Hepatocyte (in vitro differentiated cells): Measurements from ENCODE around the gene DTNA. TPM values are rescaled to one million over a fixed set of nuclear protein-coding genes. Genes with fewer than 3 reads are reported as not detected.
"Not testable (repeated sequence)": the region's sequence is repeated elsewhere in the genome, so short reads cannot be mapped to it uniquely, and the experiment has no call there.

Experiments used
- DNase-seq: peaks from one replicate; pipeline ENCODE4 v3.0.0-alpha.2; 2016; ENCODE audit warnings: low spot score
- H2AFZ ChIP-seq: fragments of 200-600 bp; sonication (generic); 2 replicates; pipeline ENCODE4 v1.6.0; 2016; ENCODE audit warnings: antibody characterized with exemption, mild to moderate bottlenecking
- H3K27ac ChIP-seq: fragments of 200-600 bp; sonication (generic); 2 replicates; pipeline ENCODE4 v1.5.1; 2016; ENCODE audit warnings: mild to moderate bottlenecking
- H3K27me3 ChIP-seq: fragments of 200-600 bp; sonication (generic); 2 replicates; pipeline ENCODE4 v1.6.1; 2016
- H3K36me3 ChIP-seq: fragments of 200-600 bp; sonication (generic); replicated peaks from 2 replicates; pipeline ENCODE4 v1.5.1; 2016; ENCODE audit warnings: low read depth; ENCODE audit not compliant: insufficient read depth
- H3K4me1 ChIP-seq: fragments of 200-600 bp; sonication (generic); 2 replicates; pipeline ENCODE4 v1.5.1; 2016; ENCODE audit warnings: mild to moderate bottlenecking, moderate library complexity; ENCODE audit not compliant: insufficient read depth
- H3K4me2 ChIP-seq: fragments of 200-600 bp; sonication (generic); 2 replicates; pipeline ENCODE4 v1.6.0; 2016
- H3K4me3 ChIP-seq: fragments of 200-600 bp; sonication (generic); 2 replicates; pipeline ENCODE4 v1.5.1; 2016; ENCODE audit warnings: mild to moderate bottlenecking
- H3K79me2 ChIP-seq: fragments of 200-600 bp; sonication (generic); 2 replicates; pipeline ENCODE4 v1.6.0; 2017; ENCODE audit warnings: mild to moderate bottlenecking
- H3K9me2 ChIP-seq: fragments of 200-600 bp; sonication (generic); replicated peaks from 2 replicates; pipeline ENCODE4 v1.6.0; 2017; ENCODE audit warnings: mild to moderate bottlenecking; ENCODE audit not compliant: insufficient read depth
- H3K9me3 ChIP-seq: fragments of 200-600 bp; sonication (generic); 2 replicates; pipeline ENCODE4 v1.5.1; 2016; ENCODE audit warnings: low read depth, mild to moderate bottlenecking
- H4K20me1 ChIP-seq: fragments of 200-600 bp; sonication (generic); 2 replicates; pipeline ENCODE4 v1.6.0; 2016; ENCODE audit warnings: mild to moderate bottlenecking; ENCODE audit not compliant: insufficient read depth, poor library complexity, severe bottlenecking
- EZH2 ChIP-seq: fragments of 200-600 bp; sonication (generic); IDR thresholded peaks from 2 replicates; pipeline ENCODE4 v1.6.1; 2016; ENCODE audit warnings: antibody characterized with exemption, mild to moderate bottlenecking, borderline replicate concordance
- EZH2phosphoT487 ChIP-seq: fragments of 200-600 bp; sonication (generic); IDR thresholded peaks from one replicate; pipeline ENCODE4 v1.6.1; 2018; ENCODE audit warnings: antibody characterized with exemption, mild to moderate bottlenecking, low read depth, moderate library complexity; ENCODE audit not compliant: unreplicated experiment, severe bottlenecking
- WGBS: methylation state at CpG from one replicate; pipeline ENCODE4 v1.1.6; 2016; ENCODE audit warnings: low lambda C conversion rate; ENCODE audit errors: missing lambda C conversion rate; 5-methylcytosine and 5-hydroxymethylcytosine counted together
- polyA plus RNA-seq: library from polyadenylated mRNA; unstranded; fragments of >200 nt; fragmentation: Nextera tagmentation; extraction: Ambion mirVana; gene quantifications from 2 replicates; pipeline ENCODE4 v1.2.1, GENCODE V29; 2016
- total RNA-seq: library from RNA; depleted of rRNA; stranded (reverse); fragments of >200 nt; gene quantifications from 2 replicates; pipeline ENCODE4 v1.2.3, GENCODE V29; 2014
- TF ChIP-seq, protein P1 (sequence below): fragments of 200-600 bp; sonication (generic); IDR thresholded peaks from 2 replicates; pipeline ENCODE4 v1.5.1; 2016; ENCODE audit warnings: antibody characterized with exemption, mild to moderate bottlenecking; ENCODE audit not compliant: poor library complexity

DTNA gene
- total and polyA plus RNA-seq, 2 experiments from 2014 or later: 18.3 to 34.0 TPM

DNA sequence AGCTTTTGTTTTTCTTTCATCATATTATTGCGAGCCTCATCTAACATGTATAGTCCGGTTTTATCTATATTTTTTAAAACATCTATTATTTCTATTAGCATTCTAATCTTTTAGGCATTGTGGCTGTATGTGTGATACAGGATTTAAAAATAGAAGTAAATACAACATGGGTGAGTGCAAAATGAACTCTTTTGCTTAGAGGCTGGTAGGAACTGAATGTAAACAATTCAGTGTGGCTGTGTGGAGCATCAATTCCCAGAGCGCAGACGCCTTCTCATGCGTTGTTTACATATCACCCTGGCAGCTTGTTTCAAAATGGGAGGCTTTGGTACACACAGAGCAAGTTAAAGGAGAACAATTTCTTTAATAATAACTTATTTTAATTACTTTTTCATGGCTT is 836 bp downstream of the DTNA start:
- Histone ChIP-seq H3K4me1 (peaks cover 9% of the 10 kb centered on the region), H3K36me3 (no peaks in the 10 kb centered on the region), H3K9me3 (no peaks in the 10 kb centered on the region), H3K27me3 (no peaks in the 10 kb centered on the region), H3K9me2 (no peaks in the 10 kb centered on the region), H3K4me3 (no peak overlapping the region), H2AFZ (peak overlapping the region; percentile 1), H3K4me2 (peak overlapping the region; percentile 66), H4K20me1 (no peaks in the 10 kb centered on the region), H3K79me2 (peaks cover 5% of the 10 kb centered on the region), H3K27ac (peak overlapping the region; percentile 72)
- 24% methylated on average over 5 of the region's 5 CpGs for whole genome bisulfite sequencing
- peak; percentile 47 for DNase-seq
- TF ChIP-seq EZH2 (no peak), EZH2phosphoT487 (no peak)
- TF ChIP-seq, protein P1, sequence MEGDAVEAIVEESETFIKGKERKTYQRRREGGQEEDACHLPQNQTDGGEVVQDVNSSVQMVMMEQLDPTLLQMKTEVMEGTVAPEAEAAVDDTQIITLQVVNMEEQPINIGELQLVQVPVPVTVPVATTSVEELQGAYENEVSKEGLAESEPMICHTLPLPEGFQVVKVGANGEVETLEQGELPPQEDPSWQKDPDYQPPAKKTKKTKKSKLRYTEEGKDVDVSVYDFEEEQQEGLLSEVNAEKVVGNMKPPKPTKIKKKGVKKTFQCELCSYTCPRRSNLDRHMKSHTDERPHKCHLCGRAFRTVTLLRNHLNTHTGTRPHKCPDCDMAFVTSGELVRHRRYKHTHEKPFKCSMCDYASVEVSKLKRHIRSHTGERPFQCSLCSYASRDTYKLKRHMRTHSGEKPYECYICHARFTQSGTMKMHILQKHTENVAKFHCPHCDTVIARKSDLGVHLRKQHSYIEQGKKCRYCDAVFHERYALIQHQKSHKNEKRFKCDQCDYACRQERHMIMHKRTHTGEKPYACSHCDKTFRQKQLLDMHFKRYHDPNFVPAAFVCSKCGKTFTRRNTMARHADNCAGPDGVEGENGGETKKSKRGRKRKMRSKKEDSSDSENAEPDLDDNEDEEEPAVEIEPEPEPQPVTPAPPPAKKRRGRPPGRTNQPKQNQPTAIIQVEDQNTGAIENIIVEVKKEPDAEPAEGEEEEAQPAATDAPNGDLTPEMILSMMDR: no peak

DNA sequence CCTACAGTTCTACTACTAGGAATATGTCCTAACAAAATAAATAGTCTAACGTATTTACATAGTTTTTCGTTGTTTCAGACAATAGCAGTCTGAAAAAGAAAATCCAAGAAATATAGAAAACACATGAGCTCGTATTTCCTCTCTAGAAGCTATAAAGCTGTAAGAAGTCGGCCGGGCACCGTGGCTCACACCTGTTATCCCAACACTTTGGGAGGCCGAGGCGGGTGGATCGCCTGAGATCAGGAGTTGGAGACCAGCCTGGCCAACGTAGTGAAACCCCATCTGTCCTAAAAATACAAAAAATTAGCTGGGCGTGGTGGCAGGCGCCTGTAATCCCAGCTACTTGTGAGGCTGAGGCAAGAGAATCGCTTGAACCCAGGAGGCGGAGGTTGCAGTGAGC is 6.0 kb downstream of the DTNA start:
- not testable (repeated sequence) for H3K9me2 ChIP-seq, H4K20me1 ChIP-seq, H3K4me1 ChIP-seq, H3K9me3 ChIP-seq, H3K27ac ChIP-seq, H3K79me2 ChIP-seq, DNase-seq, H3K4me3 ChIP-seq, H3K27me3 ChIP-seq, H3K36me3 ChIP-seq, H2AFZ ChIP-seq, H3K4me2 ChIP-seq
- WGBS: 95% methylated on average over 14 of the region's 14 CpGs

DNA sequence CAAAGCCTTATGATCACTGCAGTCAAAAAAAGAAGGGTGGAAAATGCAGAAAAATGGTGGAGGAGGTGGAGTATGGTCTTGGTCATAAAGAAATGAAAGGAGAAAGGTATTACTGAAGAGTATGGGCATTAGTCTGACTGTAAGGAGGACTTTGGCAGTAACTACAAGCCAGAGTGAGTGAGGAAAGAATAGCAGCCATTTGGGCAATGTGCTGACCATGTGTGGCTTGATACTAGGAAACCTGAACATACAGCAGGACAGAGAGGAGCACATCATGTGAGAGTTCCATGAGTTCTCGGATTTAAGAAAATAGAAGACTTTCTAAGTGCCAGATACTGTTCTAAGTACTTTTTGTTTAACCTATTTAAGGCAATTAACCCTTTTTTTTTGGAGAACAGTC is 8.5 kb downstream of the DTNA start:
- H2AFZ ChIP-seq: no peak overlapping the region

DNA sequence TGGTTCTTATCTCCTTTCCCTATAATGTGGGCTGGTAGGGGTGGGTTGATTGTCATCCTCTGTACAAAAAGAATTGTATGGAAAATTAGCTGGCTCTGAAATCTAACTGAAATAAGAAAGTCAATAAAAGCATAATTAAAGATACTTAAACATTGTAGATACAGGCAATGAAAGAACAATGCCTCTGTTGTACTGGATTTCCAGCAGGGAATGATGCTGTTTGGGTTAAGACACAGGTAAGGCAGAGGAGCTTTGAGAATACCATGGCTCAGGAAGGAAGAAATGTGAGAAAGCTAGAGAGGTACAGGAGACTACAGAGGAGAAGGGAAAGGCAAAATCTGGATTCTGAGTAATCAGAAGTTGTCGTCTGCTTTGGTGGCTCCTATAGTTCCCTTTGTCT is 10.1 kb downstream of the DTNA start:
- Histone ChIP-seq H3K4me3 (no peak overlapping the region), H3K36me3 (no peaks in the 10 kb centered on the region), H2AFZ (no peak overlapping the region), H3K9me2 (no peaks in the 10 kb centered on the region), H3K27ac (no peak overlapping the region), H3K4me2 (no peak overlapping the region), H4K20me1 (no peaks in the 10 kb centered on the region), H3K79me2 (no peaks in the 10 kb centered on the region), H3K27me3 (no peaks in the 10 kb centered on the region), H3K9me3 (no peaks in the 10 kb centered on the region), H3K4me1 (no peaks in the 10 kb centered on the region)
- TF ChIP-seq, protein P1: no peak
- TF ChIP-seq EZH2phosphoT487 (no peak), EZH2 (no peak)
- WGBS: 86% methylated on average over 1 of the region's 1 CpG
- DNase-seq: no peak

More for the DNA sequence above, 8.5 kb downstream of the DTNA start:
- Histone ChIP-seq H3K27ac (no peak overlapping the region), H3K4me2 (no peak overlapping the region), H3K79me2 (no peaks in the 10 kb centered on the region), H3K4me1 (no peaks in the 10 kb centered on the region), H3K27me3 (no peaks in the 10 kb centered on the region), H3K9me2 (no peaks in the 10 kb centered on the region), H3K4me3 (no peak overlapping the region), H4K20me1 (no peaks in the 10 kb centered on the region), H3K36me3 (no peaks in the 10 kb centered on the region), H3K9me3 (no peaks in the 10 kb centered on the region)
- WGBS: 74% methylated on average over 1 of the region's 1 CpG
- DNase-seq: no peak
- TF ChIP-seq EZH2: no peak
- TF ChIP-seq, protein P1: no peak
- no peak for TF ChIP-seq EZH2phosphoT487
